ENCODE results near the gene OSBPL9.

DNA sequence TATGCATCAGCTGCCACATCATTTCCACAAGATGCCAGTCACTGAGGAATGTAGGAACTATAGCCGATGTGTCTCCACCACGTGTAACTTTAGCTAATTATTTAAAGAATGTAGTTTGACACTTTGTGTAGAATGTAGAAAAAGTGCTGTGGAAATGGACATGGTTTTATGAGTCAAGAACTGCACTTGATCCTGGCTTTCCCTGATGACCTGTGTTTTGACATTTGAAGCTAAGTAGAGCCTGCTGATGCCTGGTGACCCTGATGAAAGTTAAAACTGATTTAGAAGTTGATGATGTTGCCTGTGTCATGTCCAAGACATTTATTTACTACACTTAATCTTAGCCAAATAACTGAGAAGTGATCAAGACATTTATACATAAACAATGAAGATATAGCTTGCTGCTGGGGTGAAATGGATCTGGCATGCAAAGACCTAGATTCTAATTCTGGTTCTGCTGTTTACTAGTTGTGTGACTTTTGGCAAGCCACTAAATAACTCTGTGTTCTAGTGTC lies 4.4 kb upstream of the OSBPL9 start:
- TF ChIP-seq EZH2 (IDR thresholded peaks at IDR 0.05; ENCODE audit: low read depth, unreplicated experiment): no peak
- TF ChIP-seq CTCF (conservative IDR thresholded peaks at IDR 0.05; ENCODE audit: low read depth in 2 of 2): no peak
- TF ChIP-seq, protein P1, sequence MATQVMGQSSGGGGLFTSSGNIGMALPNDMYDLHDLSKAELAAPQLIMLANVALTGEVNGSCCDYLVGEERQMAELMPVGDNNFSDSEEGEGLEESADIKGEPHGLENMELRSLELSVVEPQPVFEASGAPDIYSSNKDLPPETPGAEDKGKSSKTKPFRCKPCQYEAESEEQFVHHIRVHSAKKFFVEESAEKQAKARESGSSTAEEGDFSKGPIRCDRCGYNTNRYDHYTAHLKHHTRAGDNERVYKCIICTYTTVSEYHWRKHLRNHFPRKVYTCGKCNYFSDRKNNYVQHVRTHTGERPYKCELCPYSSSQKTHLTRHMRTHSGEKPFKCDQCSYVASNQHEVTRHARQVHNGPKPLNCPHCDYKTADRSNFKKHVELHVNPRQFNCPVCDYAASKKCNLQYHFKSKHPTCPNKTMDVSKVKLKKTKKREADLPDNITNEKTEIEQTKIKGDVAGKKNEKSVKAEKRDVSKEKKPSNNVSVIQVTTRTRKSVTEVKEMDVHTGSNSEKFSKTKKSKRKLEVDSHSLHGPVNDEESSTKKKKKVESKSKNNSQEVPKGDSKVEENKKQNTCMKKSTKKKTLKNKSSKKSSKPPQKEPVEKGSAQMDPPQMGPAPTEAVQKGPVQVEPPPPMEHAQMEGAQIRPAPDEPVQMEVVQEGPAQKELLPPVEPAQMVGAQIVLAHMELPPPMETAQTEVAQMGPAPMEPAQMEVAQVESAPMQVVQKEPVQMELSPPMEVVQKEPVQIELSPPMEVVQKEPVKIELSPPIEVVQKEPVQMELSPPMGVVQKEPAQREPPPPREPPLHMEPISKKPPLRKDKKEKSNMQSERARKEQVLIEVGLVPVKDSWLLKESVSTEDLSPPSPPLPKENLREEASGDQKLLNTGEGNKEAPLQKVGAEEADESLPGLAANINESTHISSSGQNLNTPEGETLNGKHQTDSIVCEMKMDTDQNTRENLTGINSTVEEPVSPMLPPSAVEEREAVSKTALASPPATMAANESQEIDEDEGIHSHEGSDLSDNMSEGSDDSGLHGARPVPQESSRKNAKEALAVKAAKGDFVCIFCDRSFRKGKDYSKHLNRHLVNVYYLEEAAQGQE (IDR thresholded peaks at IDR 0.05; ENCODE audit: unreplicated experiment): no peak
- no peak for TF ChIP-seq EZH2phosphoT487 (IDR thresholded peaks at IDR 0.05; ENCODE audit: unreplicated experiment)
- no peak for TF ChIP-seq POLR2AphosphoS5 (IDR thresholded peaks at IDR 0.05; ENCODE audit: low read depth)
- no peak for TF ChIP-seq ZNF114 (CRISPR knock-in tag; IDR thresholded peaks at IDR 0.05)
- TF ChIP-seq JUNB (IDR thresholded peaks at IDR 0.05; ENCODE audit: unreplicated experiment): no peak
- no peak for TF ChIP-seq CREB1 (CRISPR knock-in tag; IDR thresholded peaks at IDR 0.05; ENCODE audit: low read depth)
- no peak for TF ChIP-seq NANOG (IDR thresholded peaks at IDR 0.05; ENCODE audit: borderline replicate concordance)
- TF ChIP-seq STAT1 (IDR thresholded peaks at IDR 0.05; ENCODE audit: unreplicated experiment): no peak
- TF ChIP-seq, protein P2, sequence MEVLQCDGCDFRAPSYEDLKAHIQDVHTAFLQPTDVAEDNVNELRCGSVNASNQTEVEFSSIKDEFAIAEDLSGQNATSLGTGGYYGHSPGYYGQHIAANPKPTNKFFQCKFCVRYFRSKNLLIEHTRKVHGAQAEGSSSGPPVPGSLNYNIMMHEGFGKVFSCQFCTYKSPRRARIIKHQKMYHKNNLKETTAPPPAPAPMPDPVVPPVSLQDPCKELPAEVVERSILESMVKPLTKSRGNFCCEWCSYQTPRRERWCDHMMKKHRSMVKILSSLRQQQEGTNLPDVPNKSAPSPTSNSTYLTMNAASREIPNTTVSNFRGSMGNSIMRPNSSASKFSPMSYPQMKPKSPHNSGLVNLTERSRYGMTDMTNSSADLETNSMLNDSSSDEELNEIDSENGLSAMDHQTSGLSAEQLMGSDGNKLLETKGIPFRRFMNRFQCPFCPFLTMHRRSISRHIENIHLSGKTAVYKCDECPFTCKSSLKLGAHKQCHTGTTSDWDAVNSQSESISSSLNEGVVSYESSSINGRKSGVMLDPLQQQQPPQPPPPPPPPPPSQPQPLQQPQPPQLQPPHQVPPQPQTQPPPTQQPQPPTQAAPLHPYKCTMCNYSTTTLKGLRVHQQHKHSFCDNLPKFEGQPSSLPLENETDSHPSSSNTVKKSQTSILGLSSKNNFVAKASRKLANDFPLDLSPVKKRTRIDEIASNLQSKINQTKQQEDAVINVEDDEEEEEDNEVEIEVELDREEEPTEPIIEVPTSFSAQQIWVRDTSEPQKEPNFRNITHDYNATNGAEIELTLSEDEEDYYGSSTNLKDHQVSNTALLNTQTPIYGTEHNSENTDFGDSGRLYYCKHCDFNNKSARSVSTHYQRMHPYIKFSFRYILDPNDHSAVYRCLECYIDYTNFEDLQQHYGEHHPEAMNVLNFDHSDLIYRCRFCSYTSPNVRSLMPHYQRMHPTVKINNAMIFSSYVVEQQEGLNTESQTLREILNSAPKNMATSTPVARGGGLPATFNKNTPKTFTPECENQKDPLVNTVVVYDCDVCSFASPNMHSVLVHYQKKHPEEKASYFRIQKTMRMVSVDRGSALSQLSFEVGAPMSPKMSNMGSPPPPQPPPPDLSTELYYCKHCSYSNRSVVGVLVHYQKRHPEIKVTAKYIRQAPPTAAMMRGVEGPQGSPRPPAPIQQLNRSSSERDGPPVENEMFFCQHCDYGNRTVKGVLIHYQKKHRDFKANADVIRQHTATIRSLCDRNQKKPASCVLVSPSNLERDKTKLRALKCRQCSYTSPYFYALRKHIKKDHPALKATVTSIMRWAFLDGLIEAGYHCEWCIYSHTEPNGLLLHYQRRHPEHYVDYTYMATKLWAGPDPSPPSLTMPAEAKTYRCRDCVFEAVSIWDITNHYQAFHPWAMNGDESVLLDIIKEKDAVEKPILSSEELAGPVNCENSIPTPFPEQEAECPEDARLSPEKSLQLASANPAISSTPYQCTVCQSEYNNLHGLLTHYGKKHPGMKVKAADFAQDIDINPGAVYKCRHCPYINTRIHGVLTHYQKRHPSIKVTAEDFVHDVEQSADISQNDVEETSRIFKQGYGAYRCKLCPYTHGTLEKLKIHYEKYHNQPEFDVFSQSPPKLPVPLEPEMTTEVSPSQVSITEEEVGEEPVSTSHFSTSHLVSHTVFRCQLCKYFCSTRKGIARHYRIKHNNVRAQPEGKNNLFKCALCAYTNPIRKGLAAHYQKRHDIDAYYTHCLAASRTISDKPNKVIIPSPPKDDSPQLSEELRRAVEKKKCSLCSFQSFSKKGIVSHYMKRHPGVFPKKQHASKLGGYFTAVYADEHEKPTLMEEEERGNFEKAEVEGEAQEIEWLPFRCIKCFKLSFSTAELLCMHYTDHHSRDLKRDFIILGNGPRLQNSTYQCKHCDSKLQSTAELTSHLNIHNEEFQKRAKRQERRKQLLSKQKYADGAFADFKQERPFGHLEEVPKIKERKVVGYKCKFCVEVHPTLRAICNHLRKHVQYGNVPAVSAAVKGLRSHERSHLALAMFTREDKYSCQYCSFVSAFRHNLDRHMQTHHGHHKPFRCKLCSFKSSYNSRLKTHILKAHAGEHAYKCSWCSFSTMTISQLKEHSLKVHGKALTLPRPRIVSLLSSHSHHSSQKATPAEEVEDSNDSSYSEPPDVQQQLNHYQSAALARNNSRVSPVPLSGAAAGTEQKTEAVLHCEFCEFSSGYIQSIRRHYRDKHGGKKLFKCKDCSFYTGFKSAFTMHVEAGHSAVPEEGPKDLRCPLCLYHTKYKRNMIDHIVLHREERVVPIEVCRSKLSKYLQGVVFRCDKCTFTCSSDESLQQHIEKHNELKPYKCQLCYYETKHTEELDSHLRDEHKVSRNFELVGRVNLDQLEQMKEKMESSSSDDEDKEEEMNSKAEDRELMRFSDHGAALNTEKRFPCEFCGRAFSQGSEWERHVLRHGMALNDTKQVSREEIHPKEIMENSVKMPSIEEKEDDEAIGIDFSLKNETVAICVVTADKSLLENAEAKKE (CRISPR knock-in tag; IDR thresholded peaks at IDR 0.05): no peak
- TF ChIP-seq ZNF331 (CRISPR knock-in tag; IDR thresholded peaks at IDR 0.05; ENCODE audit: low read depth): no peak
